GM12801 (cell line): Measurements from ENCODE around the gene EIF2S1.

Experiments
- TF ChIP-seq, protein P1 (sequence below): IDR thresholded peaks from one replicate; pipeline ENCODE4 v1.5.1; 2011; ENCODE audit warnings: control low read depth; ENCODE audit not compliant: insufficient read length; ENCODE audit errors: extremely low read depth

EIF2S1 gene

DNA sequence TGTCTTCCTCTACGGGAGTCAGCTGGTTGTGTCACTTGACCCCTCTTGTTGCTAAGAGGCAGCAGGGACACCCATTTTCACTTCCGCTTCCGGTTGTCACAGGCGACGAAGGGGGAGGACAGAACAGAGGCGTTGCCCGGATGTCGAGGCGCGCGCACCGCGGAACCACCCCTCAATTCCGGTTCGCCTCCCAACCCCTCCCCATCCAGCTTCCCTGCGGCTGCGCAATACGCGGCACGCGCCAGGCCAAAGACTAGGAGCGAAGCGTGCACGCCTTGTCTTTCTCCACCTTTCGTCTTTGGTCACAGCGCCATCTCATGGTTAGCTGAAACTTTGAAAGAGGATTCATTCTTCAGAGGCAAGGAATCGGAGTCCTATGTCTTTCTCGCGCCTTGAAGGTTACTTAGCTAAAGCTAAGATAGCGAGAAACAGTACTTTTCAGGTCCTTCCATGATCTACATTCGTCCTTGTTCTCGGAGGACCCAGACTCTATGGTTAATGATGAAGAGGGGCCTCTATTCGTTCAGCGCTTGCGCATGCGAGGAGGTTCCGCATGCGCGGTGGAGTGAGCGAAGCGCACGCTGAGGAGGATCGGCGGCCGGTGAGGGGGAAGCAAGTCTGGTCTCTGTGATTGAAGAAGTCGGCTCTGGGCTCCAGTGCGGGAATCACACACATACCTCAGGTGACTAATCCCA, at the start of gene EIF2S1, which contains the start of gene ATP6V1D:
EIF2S1 (plus strand) TSS at position 554 of the 695 bp plus-strand sequence. CDS start 4,440 bp downstream, outside the sequence.
ATP6V1D (minus strand) TSS at position 30 of the 695 bp plus-strand sequence. CDS start 106 bp downstream, outside the sequence.
- TF ChIP-seq, protein P1, sequence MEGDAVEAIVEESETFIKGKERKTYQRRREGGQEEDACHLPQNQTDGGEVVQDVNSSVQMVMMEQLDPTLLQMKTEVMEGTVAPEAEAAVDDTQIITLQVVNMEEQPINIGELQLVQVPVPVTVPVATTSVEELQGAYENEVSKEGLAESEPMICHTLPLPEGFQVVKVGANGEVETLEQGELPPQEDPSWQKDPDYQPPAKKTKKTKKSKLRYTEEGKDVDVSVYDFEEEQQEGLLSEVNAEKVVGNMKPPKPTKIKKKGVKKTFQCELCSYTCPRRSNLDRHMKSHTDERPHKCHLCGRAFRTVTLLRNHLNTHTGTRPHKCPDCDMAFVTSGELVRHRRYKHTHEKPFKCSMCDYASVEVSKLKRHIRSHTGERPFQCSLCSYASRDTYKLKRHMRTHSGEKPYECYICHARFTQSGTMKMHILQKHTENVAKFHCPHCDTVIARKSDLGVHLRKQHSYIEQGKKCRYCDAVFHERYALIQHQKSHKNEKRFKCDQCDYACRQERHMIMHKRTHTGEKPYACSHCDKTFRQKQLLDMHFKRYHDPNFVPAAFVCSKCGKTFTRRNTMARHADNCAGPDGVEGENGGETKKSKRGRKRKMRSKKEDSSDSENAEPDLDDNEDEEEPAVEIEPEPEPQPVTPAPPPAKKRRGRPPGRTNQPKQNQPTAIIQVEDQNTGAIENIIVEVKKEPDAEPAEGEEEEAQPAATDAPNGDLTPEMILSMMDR: peak; percentile 74

DNA sequence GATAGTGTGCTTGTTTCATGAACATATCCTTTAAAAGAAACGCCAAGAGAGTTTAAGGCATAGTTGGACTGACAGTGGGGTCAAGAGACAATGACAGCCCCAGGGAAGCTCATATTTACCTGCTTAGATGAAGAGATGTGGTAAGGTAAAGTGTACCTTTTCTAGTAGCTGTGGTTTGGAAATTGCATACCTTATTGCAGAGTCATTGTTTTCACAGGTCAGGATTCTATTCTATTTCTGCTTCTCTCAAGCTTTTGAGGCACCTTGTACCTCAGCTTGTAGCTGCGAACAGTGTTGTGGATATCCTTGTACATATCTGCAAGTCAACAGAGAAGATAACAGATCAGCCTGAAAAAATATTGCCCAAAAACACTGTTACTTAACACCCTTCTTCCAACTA, 48.3 kb upstream of the EIF2S1 start:
- TF ChIP-seq, protein P1: no peak

DNA sequence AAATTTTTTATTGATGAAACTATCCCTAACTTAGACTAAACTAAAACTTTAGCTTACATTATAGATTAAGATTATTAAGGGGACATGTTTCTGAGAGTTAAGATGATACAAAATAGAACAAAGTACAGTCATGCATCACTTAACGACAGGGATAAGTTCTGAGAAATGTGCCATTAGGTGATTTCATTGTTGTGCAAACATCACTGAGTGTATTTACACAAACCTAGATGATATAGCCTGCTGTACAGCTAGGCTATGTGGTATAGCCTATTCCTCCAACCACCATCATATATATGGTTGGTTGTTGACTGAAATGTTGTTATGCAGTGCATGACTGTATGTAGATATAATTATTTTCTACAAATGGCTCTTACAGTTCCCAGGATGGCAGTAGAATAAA, 47.0 kb upstream of the EIF2S1 start:
- TF ChIP-seq, protein P1: no peak

DNA sequence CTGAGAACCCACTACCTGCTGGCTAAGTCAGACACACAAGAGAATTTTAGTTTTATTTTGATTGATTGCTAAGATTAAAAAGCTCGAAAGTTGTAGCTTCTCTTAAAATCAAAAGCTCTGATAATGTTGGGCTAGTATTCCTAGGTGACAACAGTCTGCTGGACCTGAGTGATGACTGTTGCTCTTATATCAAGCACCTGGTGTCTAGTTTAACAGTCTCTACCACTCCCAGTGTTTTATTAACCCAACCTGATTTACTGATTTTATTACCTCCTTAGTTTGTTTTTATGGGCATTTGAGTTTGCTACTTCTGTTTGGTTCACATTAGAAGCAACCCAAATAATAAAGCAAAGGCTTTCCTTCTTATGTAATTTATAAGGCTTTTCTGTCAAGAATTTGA, 42.3 kb upstream of the EIF2S1 start:
- TF ChIP-seq, protein P1: no peak

DNA sequence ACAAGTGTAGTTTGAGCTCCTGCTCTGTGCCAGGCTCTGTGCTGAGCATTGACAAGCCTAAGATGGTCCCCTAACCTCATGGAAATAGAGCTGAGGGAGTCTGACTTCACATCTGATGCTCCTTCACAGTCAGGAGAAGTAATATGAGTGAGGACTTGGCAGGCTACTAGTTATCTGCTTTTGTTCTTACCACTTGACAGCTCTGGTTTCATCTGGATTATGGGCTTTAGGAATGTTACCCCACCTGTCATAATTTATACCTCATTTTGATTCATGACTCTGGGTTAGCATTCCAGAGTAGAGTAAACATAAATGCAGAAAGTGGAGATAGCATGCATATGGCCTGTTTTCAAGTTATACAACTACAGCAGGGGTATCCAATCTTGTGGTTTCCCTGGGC, 41.0 kb upstream of the EIF2S1 start:
- TF ChIP-seq, protein P1: no peak

DNA sequence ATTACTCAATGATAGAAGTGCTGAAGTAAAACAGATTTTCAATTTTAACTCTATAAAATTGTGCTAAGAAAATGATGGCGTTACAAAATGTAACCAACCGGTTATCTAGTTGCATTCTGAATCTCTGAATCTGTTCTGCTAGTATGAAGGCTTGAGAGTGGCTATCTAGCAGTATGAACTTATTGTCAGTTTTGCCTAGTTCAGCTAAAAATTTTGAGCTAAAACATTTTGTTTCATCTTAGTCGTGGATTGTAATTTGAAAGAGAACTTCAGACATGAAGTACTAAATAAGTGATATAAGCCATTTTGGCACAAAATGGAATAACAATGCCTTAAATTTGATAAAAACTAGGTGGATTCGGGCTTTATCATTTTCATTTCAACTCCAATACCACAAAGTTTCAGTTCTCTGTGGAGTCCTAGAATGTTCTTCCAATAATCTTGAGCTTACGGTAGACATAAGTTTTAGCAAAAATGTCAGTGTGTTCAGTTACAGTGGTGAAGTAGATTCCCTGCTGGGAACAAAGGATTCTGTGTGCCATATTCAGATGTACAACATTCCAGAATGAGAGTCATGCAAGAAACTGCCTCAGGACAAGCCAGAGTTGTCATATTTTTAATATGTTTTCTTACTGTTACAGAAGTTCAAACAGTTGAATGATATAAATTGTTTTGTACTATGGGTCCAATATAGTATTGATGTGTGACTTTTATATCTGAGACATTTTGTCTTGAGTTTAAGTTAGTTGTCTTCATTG, 28.6 kb upstream of the EIF2S1 start:
- TF ChIP-seq, protein P1: no peak

DNA sequence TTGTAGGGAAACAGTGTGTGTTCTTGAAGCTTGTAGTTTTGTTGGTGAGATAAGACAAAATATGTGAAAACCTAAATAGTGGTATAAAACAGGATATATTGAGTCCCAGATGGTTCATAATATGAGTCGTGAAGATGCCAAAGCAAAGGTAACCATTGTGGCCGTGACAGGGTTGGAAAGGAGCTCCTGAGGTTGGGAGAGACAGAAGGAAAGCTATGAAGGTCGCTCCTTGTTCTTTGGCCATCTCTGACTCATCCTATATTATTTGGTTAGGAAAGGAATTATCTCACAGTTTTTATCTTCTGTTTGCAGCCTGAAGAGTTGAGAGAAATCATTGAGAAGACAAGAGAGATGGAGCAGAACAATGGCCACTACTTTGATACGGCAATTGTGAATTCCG, 27.7 kb upstream of the EIF2S1 start:
- TF ChIP-seq, protein P1: no peak
